H1 (cell line): ENCODE measurements around the gene SMARCC1. TPM values are rescaled to one million over a fixed set of nuclear protein-coding genes. Genes with fewer than 3 reads are reported as not detected.

Experiments
- CTCF ChIA-PET: fragments of 300-600 bp; sonication (Branson Sonifier 250); formaldehyde crosslinking; loops from one replicate; lab custom pipeline; 2021; ENCODE audit not compliant: partially characterized antibody; lab: Charles Lee
- POLR2A ChIA-PET: fragments of 300-600 bp; sonication (Branson Sonifier 250); formaldehyde crosslinking; loops from one replicate; lab custom pipeline; 2021; ENCODE audit warnings: inconsistent platforms; ENCODE audit not compliant: partially characterized antibody; lab: Charles Lee
- DNase-seq, 2 experiments: peaks; one replicate each; pipeline versions ENCODE4 v3.0.0 to v3.0.0-alpha.2; 2010 to 2022; ENCODE audit warnings: low spot score in 2 of 2, low read depth in 1 of 2, mixed read lengths in 1 of 2
- FAIRE-seq: peaks from 2 replicates; lab custom pipeline; 2011; peaks lifted over from hg19 to GRCh38; lab: Jason Lieb, UNC
- H2AFZ ChIP-seq: 2 replicates; pipeline ENCODE4 v1.8.1; 2012; ENCODE audit warnings: low read length, inconsistent platforms
- H2AK5ac ChIP-seq: 2 replicates; pipeline ENCODE4 v1.6.1; 2013; ENCODE audit warnings: low read depth, low read length
- H2BK120ac ChIP-seq: replicated peaks from 2 replicates; pipeline ENCODE3; 2013; ENCODE audit warnings: low read depth, low read length, inconsistent platforms
- H2BK12ac ChIP-seq: 2 replicates; pipeline ENCODE4 v1.6.1; 2013; ENCODE audit warnings: low read depth, low read length
- H2BK15ac ChIP-seq: 2 replicates; pipeline ENCODE4 v1.6.1; 2013; ENCODE audit warnings: low read length
- H2BK20ac ChIP-seq: 2 replicates; pipeline ENCODE4 v1.6.1; 2013; ENCODE audit warnings: low read length
- H2BK5ac ChIP-seq: 2 replicates; pipeline ENCODE4 v1.6.1; 2013; ENCODE audit warnings: low read depth, low read length
- H3K14ac ChIP-seq: 2 replicates; pipeline ENCODE4 v1.6.1; 2013; ENCODE audit warnings: inconsistent platforms; ENCODE audit not compliant: insufficient read length
- H3K18ac ChIP-seq: 2 replicates; pipeline ENCODE4 v1.6.1; 2013; ENCODE audit warnings: low read length; ENCODE audit errors: extremely low read depth
- H3K23ac ChIP-seq: 2 replicates; pipeline ENCODE4 v1.6.1; 2013; ENCODE audit warnings: inconsistent platforms; ENCODE audit not compliant: insufficient read length
- H3K23me2 ChIP-seq: 2 replicates; pipeline ENCODE4 v1.6.1; 2013; ENCODE audit warnings: low read depth, low read length
- H3K27ac ChIP-seq: 2 replicates; pipeline ENCODE4 v1.6.1; 2011; ENCODE audit warnings: low read depth, low read length, inconsistent platforms
- H3K27me3 ChIP-seq, 4 experiments: replicated peaks in 1 of 4; 1 replicate in 1 of 4; 2 replicates in 3 of 4; pipeline versions ENCODE4 v1.6.1 to v1.8.1; 2011 to 2013; ENCODE audit warnings: low read length in 3 of 4, mild to moderate bottlenecking in 3 of 4, inconsistent platforms in 2 of 4, mixed read lengths in 2 of 4, moderate library complexity in 1 of 4; ENCODE audit not compliant: control insufficient read depth in 3 of 4, insufficient read depth in 3 of 4; ENCODE audit errors: extremely low read depth in 1 of 4
- H3K36me3 ChIP-seq, 4 experiments: 2 replicates each; pipeline versions ENCODE4 v1.6.1 to v1.8.1; 2011 to 2013; ENCODE audit warnings: mild to moderate bottlenecking in 4 of 4, low read length in 3 of 4, moderate library complexity in 2 of 4, control low read depth in 1 of 4, inconsistent platforms in 1 of 4; ENCODE audit not compliant: insufficient read depth in 4 of 4, control insufficient read depth in 2 of 4
- H3K4ac ChIP-seq: replicated peaks from 2 replicates; pipeline ENCODE3; 2013; ENCODE audit warnings: low read length, low read depth, mixed read lengths, inconsistent platforms; ENCODE audit not compliant: insufficient read length
- H3K4me1 ChIP-seq, 4 experiments: replicated peaks in 1 of 4; 1 replicate in 1 of 4; 2 replicates in 3 of 4; pipeline versions ENCODE4 v1.6.1 to v1.8.1; 2011 to 2013; ENCODE audit warnings: low read length in 3 of 4, inconsistent platforms in 2 of 4, mixed read lengths in 1 of 4; ENCODE audit not compliant: insufficient read depth in 4 of 4, control insufficient read depth in 3 of 4
- H3K4me2 ChIP-seq, 2 experiments: 2 replicates each; pipeline versions ENCODE4 v1.6.1 to v1.8.1; 2011 to 2013; ENCODE audit warnings: low read depth in 2 of 2, low read length in 2 of 2, control low read depth in 1 of 2, inconsistent platforms in 1 of 2, mild to moderate bottlenecking in 1 of 2; ENCODE audit not compliant: insufficient read depth in 1 of 2
- H3K4me3 ChIP-seq, 4 experiments: fragments of 200-600, 300-600 bp in 1 of 4; sonication (generic), shearing (Covaris generic), sonication (Bioruptor Twin) in 1 of 4; 2 replicates each; pipeline versions ENCODE4 v1.5.1 to v1.8.1; 2011 to 2016; ENCODE audit warnings: low read length in 4 of 4, low read depth in 3 of 4, control low read depth in 2 of 4, inconsistent platforms in 2 of 4, mild to moderate bottlenecking in 2 of 4, mixed read lengths in 1 of 4, moderate library complexity in 1 of 4; ENCODE audit not compliant: insufficient read depth in 2 of 4; ENCODE audit errors: extremely low read depth in 1 of 4
- H3K56ac ChIP-seq: replicated peaks from 2 replicates; pipeline ENCODE3; 2013; ENCODE audit warnings: low read depth, mild to moderate bottlenecking, mixed read lengths, low read length, inconsistent platforms; ENCODE audit not compliant: insufficient read length
- H3K79me1 ChIP-seq: 2 replicates; pipeline ENCODE4 v1.6.1; 2013; ENCODE audit warnings: low read depth, low read length, control low read depth
- H3K79me2 ChIP-seq, 2 experiments: 2 replicates each; pipeline versions ENCODE4 v1.6.1 to v1.8.1; 2012 to 2013; ENCODE audit warnings: low read length in 2 of 2, mild to moderate bottlenecking in 2 of 2, inconsistent platforms in 1 of 2; ENCODE audit not compliant: insufficient read depth in 2 of 2, control insufficient read depth in 1 of 2
- H3K9ac ChIP-seq, 4 experiments: replicated peaks in 1 of 4; 1 replicate in 1 of 4; 2 replicates in 3 of 4; pipeline versions ENCODE4 v1.6.1 to v1.8.1; 2011 to 2013; ENCODE audit warnings: low read depth in 3 of 4, low read length in 3 of 4, control low read depth in 2 of 4, mild to moderate bottlenecking in 2 of 4, moderate library complexity in 2 of 4, inconsistent platforms in 1 of 4; ENCODE audit errors: extremely low read depth in 1 of 4
- H3K9me3 ChIP-seq, 2 experiments: 2 replicates each; pipeline versions ENCODE4 v1.6.1 to v1.8.1; 2012 to 2013; ENCODE audit warnings: mild to moderate bottlenecking in 2 of 2, moderate library complexity in 2 of 2, control low read depth in 1 of 2, inconsistent platforms in 1 of 2, low read depth in 1 of 2, low read length in 1 of 2, mixed read lengths in 1 of 2; ENCODE audit not compliant: insufficient read depth in 2 of 2
- H4K20me1 ChIP-seq, 2 experiments: replicated peaks in 1 of 2; 2 replicates each; pipeline versions ENCODE3 to v1.8.1; 2011 to 2013; ENCODE audit warnings: inconsistent platforms in 2 of 2, low read length in 2 of 2, mild to moderate bottlenecking in 1 of 2; ENCODE audit not compliant: insufficient read depth in 2 of 2, control insufficient read depth in 1 of 2
- H4K5ac ChIP-seq: 2 replicates; pipeline ENCODE4 v1.6.1; 2013; ENCODE audit warnings: low read length, low read depth, mixed read lengths, inconsistent platforms; ENCODE audit not compliant: insufficient read length
- H4K8ac ChIP-seq: 2 replicates; pipeline ENCODE4 v1.8.0; 2013; ENCODE audit warnings: mild to moderate bottlenecking, moderate library complexity, low read length, inconsistent platforms; ENCODE audit not compliant: insufficient read depth; ENCODE audit errors: extremely low read depth
- H4K91ac ChIP-seq: replicated peaks from 2 replicates; pipeline ENCODE3; 2013; ENCODE audit warnings: low read length, mixed read lengths, inconsistent platforms; ENCODE audit not compliant: insufficient read length
- SUZ12 ChIP-seq: fragments of 200-600 bp; sonication (generic); IDR thresholded peaks from 2 replicates; pipeline ENCODE4 v1.6.1; 2012; ENCODE audit warnings: mild to moderate bottlenecking, inconsistent platforms, low read length, moderate library complexity, mixed read lengths
- whole genome bisulfite sequencing, 2 experiments: shearing (Covaris generic) in 1 of 2; methylation state at CpG; one replicate each; pipeline versions ENCODE4 v1.1.6 to v1.1.7; 2013 to 2015; ENCODE audit warnings: low lambda C conversion rate in 2 of 2, mixed read lengths in 2 of 2, inconsistent platforms in 1 of 2, low coverage in 1 of 2, missing lambda C conversion rate in 1 of 2; ENCODE audit not compliant: insufficient replicate concordance in 2 of 2, insufficient coverage in 1 of 2, insufficient read length in 1 of 2; ENCODE audit errors: extremely low coverage in 1 of 2, missing lambda C conversion rate in 1 of 2; 5-methylcytosine and 5-hydroxymethylcytosine counted together
- polyA plus RNA-seq, 7 experiments: library from polyadenylated mRNA; depleted of rRNA in 3 of 7; stranded (reverse) in 5 of 7; unstranded in 2 of 7; fragments of >200 nt in 5 of 7; fragments of 200-250 nt in 2 of 7; gene quantifications; 1 replicate in 5 of 7; 2 replicates in 1 of 7; 4 replicates in 1 of 7; pipeline versions ENCODE4 v1.2.1 to v1.2.3, GENCODE V29; 2011 to 2013; ENCODE audit warnings: missing spikeins in 2 of 7, mixed read lengths in 2 of 7
- total RNA-seq: library from RNA; stranded (reverse); fragmentation: NEBNext Ultra II Directional; extraction: Animal tissue kit (Norgen Biotek cat#: 25700); gene quantifications from 2 replicates; pipeline ENCODE4 v1.2.1, GENCODE V29; 2021

Gene SMARCC1
- total and polyA plus RNA-seq, 2 of the 8 experiments (the other 6 are each of a cell fraction or from before 2014, with no cell fraction given), result 64.1 to 335 TPM

- Histone ChIP-seq H3K56ac (no peak overlapping the region), H3K4ac (no peak overlapping the region), H2AK5ac (no peak overlapping the region), H3K27me3 (no peaks in the 10 kb centered on the region; a peak in 1 of 7 replicates), H2AFZ (no peak overlapping the region), H3K4me3 (no peak overlapping the region), H3K36me3 (no peaks in the 10 kb centered on the region), H3K27ac (no peak overlapping the region), H3K9ac (no peak overlapping the region), H3K9me3 (no peaks in the 10 kb centered on the region), H4K8ac (no peak overlapping the region), H3K4me1 (peaks cover 0 to 3% (median 0%) of the 10 kb centered on the region in 4 experiments; a peak in 1 of 7 replicates), H3K23ac (no peak overlapping the region), H2BK20ac (no peak overlapping the region), H4K5ac (no peak overlapping the region), H2BK5ac (no peak overlapping the region), H3K18ac (no peak overlapping the region), H2BK120ac (no peak overlapping the region), H2BK12ac (no peak overlapping the region), H3K14ac (no peak overlapping the region), H3K4me2 (no peak overlapping the region), H4K20me1 (no peaks in the 10 kb centered on the region), H2BK15ac (no peak overlapping the region), H4K91ac (no peak overlapping the region), H3K79me1 (no peaks in the 10 kb centered on the region), H3K79me2 (no peaks in the 10 kb centered on the region), H3K23me2 (no peaks in the 10 kb centered on the region)
- ChIA-PET CTCF (interaction anchor here (0.6 to 1.5 kb wide), 4 partner anchors 11 to 150 kb away, joined by 3 to 4 read pairs (median 4); no protein-coding TSS in a partner anchor), POLR2A (interaction anchor here (0.6 kb wide), 1 partner anchor 112 kb away, joined by 3 read pairs; no protein-coding TSS in a partner anchor)
- WGBS, 2 experiments, result 89% methylated on average over 6 of the region's 6 CpGs; no CpG with 5 or more reads in 1 of the 2 experiments
- DNase-seq, result no peak
- FAIRE-seq, result no peak
- TF ChIP-seq SUZ12, result no peak
These were observed 212.8 kb downstream of the SMARCC1 start for GRCh38 chr3:47568901-47569300.
